ENCODE results near the gene DNAJC4.

Gene DNAJC4

DNA sequence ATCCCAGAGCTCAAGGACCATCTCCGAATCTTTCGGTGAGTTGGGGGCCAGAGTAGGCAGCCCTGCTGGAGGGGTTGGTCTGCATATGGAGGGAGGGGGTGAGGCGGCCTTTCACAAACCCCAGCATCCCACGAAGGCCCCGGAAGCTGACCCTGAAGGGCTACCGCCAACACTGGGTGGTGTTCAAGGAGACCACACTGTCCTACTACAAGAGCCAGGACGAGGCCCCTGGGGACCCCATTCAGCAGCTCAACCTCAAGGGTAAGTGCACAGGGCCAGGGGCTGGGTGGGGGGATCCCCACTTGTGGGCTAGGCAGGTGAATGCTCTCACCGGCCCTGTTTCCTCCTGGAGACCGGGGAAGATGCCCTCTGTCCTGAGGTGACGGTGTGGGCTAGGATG, 10.6 kb upstream of the DNAJC4 start:
- TF ChIP-seq NFIC (IDR thresholded peaks at IDR 0.05) (no peak), YY1 (IDR thresholded peaks at IDR 0.05; ENCODE audit: low read depth) (no peak), TCF12 (IDR thresholded peaks at IDR 0.05; ENCODE audit: low read depth) (no peak), FOXM1 (IDR thresholded peaks at IDR 0.05; ENCODE audit: borderline replicate concordance, low read depth) (no peak), MAX (IDR thresholded peaks at IDR 0.05) (no peak), ZBTB7A (IDR thresholded peaks at IDR 0.05; ENCODE audit: low read depth) (no peak), TAF1 (IDR thresholded peaks at IDR 0.05; ENCODE audit: low read depth) (no peak), RAD21 (IDR thresholded peaks at IDR 0.05; ENCODE audit: low read depth) (no peak), EGR1 (IDR thresholded peaks at IDR 0.05) (no peak)

DNA sequence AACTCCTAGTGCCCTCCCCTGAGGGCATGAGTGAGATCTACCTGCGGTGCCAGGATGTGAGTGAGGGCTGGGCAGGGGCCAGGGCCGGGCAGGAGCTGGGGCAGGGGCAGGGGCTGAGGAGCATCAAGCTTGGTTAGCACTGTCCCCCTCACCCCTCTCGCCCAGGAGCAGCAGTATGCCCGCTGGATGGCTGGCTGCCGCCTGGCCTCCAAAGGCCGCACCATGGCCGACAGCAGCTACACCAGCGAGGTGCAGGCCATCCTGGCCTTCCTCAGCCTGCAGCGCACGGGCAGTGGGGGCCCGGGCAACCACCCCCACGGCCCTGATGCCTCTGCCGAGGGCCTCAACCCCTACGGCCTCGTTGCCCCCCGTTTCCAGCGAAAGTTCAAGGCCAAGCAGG, 10.1 kb upstream of the DNAJC4 start:
- TF ChIP-seq TCF12 (IDR thresholded peaks at IDR 0.05; ENCODE audit: low read depth) (no peak), TAF1 (IDR thresholded peaks at IDR 0.05; ENCODE audit: low read depth) (no peak), CEBPB (IDR thresholded peaks at IDR 0.05) (no peak), NFIC (IDR thresholded peaks at IDR 0.05) (no peak), EGR1 (IDR thresholded peaks at IDR 0.05) (no peak), FOXM1 (IDR thresholded peaks at IDR 0.05; ENCODE audit: borderline replicate concordance, low read depth) (no peak), YY1 (IDR thresholded peaks at IDR 0.05; ENCODE audit: low read depth) (no peak), REST (IDR thresholded peaks at IDR 0.05; ENCODE audit: low read depth) (no peak), EP300 (IDR thresholded peaks at IDR 0.05; ENCODE audit: borderline replicate concordance) (no peak), RAD21 (IDR thresholded peaks at IDR 0.05; ENCODE audit: low read depth) (no peak)

GRCh38 chr11:64220798-64221197, 9.6 kb upstream of the DNAJC4 start:
- no peak for TF ChIP-seq TCF12 (IDR thresholded peaks at IDR 0.05; ENCODE audit: low read depth)
- TF ChIP-seq YY1 (IDR thresholded peaks at IDR 0.05; ENCODE audit: low read depth), result no peak
- TF ChIP-seq ZBTB7A (IDR thresholded peaks at IDR 0.05; ENCODE audit: low read depth), result no peak
- TF ChIP-seq, protein P1, sequence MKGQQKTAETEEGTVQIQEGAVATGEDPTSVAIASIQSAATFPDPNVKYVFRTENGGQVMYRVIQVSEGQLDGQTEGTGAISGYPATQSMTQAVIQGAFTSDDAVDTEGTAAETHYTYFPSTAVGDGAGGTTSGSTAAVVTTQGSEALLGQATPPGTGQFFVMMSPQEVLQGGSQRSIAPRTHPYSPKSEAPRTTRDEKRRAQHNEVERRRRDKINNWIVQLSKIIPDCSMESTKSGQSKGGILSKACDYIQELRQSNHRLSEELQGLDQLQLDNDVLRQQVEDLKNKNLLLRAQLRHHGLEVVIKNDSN (IDR thresholded peaks at IDR 0.05), result no peak
- TF ChIP-seq TAF1 (IDR thresholded peaks at IDR 0.05; ENCODE audit: low read depth), result no peak
- TF ChIP-seq TEAD4 (IDR thresholded peaks at IDR 0.05), result no peak

DNA sequence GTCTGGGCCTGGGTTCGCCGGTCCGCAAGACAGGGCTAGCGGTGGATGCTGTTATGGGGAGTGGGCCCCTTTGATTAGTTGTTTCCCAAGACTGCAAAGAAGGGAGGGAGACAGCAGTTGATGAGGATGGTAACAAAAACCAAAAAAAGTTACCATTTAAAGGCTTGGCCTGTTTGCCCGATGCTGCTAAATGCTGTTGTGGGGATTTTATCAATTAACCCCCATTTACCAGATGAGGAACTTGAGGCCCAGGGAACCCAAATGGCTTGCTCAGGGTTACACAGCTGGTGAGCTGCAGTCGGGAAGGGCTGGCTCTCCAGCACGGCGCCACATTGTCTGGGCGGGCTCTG, 7.7 kb upstream of the DNAJC4 start:
- TF ChIP-seq RAD21 (IDR thresholded peaks at IDR 0.05; ENCODE audit: low read depth), result no peak
- no peak for TF ChIP-seq NFIC (IDR thresholded peaks at IDR 0.05)
- no peak for TF ChIP-seq CREB1 (IDR thresholded peaks at IDR 0.05; ENCODE audit: low read depth)

- TF ChIP-seq, protein P1 (IDR thresholded peaks at IDR 0.05), result no peak
Observed at GRCh38 chr11:64223001-64223651, 7.2 kb upstream of the DNAJC4 start.

DNA sequence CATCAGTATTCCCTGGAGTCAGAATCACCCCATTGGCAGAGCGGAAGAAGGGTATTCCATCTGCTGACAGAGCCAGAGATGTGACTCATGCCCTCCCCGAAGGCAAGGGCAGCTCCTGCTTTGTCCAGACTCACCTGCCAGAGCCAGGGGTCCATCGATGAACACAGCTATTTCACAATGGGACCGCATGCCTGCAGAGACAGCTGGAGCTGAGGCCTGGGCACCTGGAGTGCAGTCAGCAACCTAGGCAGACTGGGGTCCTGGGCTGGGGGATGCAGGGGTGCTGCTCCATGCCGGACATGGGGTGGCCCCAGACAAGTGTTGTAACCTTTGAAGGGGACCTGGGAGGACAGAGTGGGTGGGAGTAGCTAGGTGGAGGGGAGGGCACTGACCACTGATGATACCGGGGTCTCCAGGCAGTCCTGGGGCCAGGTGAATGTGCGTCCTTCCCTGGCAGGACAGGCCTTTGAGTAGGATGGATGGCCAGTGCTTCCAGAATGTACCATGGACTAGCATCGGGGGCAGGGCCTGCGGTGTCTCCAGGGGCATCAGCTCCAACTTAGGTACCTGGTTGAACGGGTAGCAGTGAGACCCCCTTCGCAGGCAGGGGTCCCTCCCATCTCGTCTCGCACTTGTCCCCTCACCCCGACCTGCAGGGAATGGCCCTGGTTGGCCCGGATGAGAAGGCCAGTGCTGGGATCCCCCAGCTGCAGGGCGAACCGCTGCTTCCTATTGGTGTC, 6.0 kb upstream of the DNAJC4 start:
- no peak for TF ChIP-seq TEAD4 (IDR thresholded peaks at IDR 0.05)
- TF ChIP-seq MAX (IDR thresholded peaks at IDR 0.05), result no peak
- TF ChIP-seq FOXM1 (IDR thresholded peaks at IDR 0.05; ENCODE audit: borderline replicate concordance, low read depth), result no peak
- TF ChIP-seq CEBPB (IDR thresholded peaks at IDR 0.05), result no peak
- no peak for TF ChIP-seq CREB1 (IDR thresholded peaks at IDR 0.05; ENCODE audit: low read depth)
- no peak for TF ChIP-seq TCF12 (IDR thresholded peaks at IDR 0.05; ENCODE audit: low read depth)
- no peak for TF ChIP-seq EGR1 (IDR thresholded peaks at IDR 0.05)
- no peak for TF ChIP-seq TAF1 (IDR thresholded peaks at IDR 0.05; ENCODE audit: low read depth)
- no peak for TF ChIP-seq ZBTB7A (IDR thresholded peaks at IDR 0.05; ENCODE audit: low read depth)
- no peak for TF ChIP-seq RAD21 (IDR thresholded peaks at IDR 0.05; ENCODE audit: low read depth)

DNA sequence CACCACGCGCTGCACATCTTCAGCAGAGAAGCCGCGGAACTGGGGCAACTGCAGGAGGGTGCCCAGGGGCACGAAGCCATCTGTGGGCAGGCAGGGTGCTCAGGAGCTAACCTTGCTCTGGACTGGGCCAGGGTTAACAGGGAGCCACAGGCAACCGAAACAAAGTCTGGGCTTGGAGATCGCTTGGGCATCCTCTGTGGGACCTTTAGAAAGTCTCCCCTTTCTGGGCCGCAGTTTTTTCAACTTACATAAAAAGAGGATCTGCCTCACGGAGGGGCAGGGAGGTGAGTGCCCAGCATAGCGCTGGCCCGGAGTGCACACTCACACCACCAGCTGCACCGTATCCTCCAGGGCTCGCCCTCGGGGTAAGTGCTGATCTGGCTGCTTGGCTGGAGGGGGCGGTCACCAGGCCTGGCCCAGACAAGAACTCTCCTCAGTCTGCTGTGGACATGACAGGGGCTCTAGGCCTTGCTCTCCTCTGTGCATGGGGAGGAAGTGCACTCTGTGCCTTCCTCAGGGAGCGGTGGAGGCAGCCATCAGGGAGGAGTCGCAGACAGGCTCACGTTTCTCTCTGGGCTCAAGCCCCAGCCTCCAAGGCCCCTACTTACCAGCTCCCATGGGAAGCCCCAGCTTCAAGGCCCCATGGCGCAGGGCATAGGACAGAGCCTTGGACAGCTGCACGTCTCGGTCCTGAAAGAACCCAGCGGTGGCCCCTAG, 5.3 kb upstream of the DNAJC4 start:
- TF ChIP-seq FOXM1 (IDR thresholded peaks at IDR 0.05; ENCODE audit: borderline replicate concordance, low read depth) (no peak), EGR1 (IDR thresholded peaks at IDR 0.05) (no peak), REST (IDR thresholded peaks at IDR 0.05; ENCODE audit: low read depth) (no peak), CEBPB (IDR thresholded peaks at IDR 0.05) (no peak), TCF12 (IDR thresholded peaks at IDR 0.05; ENCODE audit: low read depth) (no peak), MAX (IDR thresholded peaks at IDR 0.05) (no peak), NFIC (IDR thresholded peaks at IDR 0.05) (no peak), TAF1 (IDR thresholded peaks at IDR 0.05; ENCODE audit: low read depth) (no peak), YY1 (IDR thresholded peaks at IDR 0.05; ENCODE audit: low read depth) (no peak), CREB1 (IDR thresholded peaks at IDR 0.05; ENCODE audit: low read depth) (no peak), ZBTB7A (IDR thresholded peaks at IDR 0.05; ENCODE audit: low read depth) (no peak), TEAD4 (IDR thresholded peaks at IDR 0.05) (no peak), RAD21 (IDR thresholded peaks at IDR 0.05; ENCODE audit: low read depth) (no peak), EP300 (IDR thresholded peaks at IDR 0.05; ENCODE audit: borderline replicate concordance) (no peak)
- TF ChIP-seq, protein P1 (IDR thresholded peaks at IDR 0.05), result no peak

Data from Ishikawa (cell line).